GM21381 (cell line): Measurements from ENCODE around the gene CLIC3.

Experiments used
- ATAC-seq: cut with Tn5 transposase; IDR thresholded peaks from one replicate; pipeline ENCODE4 v1.9.1; 2021; ENCODE audit warnings: mild to moderate bottlenecking, moderate library complexity; ENCODE audit not compliant: unreplicated experiment

Gene CLIC3

DNA sequence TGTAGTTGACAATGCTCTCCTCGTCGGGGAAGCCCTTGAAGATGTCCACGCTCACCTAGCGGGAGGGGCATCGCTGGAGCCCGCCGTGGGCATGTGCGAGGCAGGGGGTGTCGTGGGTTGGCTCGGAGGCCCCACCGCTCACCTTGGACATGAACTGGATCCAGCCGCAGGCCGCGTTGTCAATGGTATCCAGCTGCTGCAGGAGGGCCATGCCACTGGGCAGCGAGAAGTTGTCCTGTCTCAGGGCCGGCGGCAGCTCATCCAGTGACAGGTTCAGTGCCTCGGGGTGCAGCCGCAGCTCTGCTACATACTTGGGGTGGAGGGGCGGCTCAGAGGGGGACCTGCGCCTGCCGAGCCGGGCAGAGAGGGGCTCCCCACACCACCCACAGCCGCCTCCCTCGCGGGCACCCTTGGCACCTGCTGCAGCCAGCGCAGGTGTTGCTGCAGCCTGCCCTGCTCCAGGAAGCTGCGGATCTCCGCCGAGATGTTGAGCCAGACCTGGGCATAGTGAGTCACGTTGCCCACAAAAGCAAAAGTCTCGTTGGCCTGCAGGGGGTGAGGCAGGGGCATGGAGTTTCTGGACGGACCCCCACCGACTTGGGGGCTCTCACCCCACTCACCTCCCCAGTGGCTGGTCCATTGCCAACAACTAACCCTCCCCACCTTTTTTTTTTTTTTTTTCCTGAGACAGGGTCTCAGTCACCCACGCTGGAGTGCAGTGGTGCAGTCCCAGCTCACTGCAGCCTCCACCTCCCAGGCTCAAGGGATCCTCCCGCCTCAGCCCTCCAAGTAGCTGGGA lies 22.6 kb upstream of the CLIC3 start:
- no peak for ATAC-seq

DNA sequence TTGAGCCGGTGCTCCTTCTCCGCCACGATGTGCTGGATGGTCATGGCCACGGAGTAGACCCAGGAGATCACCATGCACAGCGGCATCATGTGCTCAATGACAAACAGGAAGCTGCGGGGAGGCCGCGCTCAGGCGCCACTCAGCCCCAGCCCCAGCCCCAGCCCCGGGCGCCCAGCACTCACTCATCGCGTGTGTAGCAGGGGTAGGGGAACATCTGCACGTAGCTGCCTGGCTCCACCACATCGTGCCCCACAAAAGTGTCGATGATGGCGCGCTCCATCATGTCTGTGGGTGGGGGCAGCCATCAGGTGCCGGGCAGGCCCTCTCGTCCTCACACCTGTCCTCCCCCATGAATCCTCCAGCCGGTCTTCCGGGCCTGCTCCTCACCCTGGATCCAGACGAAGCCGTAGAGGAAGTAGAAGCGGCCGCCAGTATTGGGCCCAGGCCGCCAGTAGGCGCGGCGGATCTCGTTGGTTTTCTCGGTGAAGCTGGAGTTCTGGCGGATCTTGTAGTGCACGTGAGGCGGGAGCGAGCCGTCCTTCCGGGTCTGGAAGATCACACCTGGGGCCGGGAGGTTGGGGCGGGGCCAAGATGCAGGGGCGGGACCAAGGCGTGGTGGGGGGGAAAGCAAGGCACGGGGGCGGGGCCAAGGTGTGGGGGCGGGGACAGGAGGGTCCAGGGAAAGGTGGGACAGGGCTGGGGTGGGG lies 21.6 kb upstream of the CLIC3 start:
- ATAC-seq: no peak

DNA sequence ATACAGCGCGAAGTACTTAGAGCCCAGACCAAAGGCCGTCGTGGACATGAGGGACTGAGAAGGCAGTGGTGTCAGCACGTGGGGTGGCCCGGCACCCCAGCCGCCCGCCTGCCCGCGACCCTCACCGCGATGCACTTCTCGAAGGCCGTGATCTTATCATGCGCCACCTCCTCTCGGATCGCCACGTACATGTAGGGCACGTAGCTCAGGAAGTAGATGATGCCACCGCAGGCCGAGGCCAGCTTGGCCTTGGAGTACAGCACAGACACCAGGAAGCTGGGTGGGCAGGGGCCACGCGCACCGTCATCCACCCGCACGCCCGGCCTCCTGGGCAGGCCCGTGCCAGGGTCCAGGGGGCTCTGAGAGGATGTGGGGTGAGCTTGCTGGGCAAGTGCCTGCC lies 20.7 kb upstream of the CLIC3 start:
- no peak for ATAC-seq

DNA sequence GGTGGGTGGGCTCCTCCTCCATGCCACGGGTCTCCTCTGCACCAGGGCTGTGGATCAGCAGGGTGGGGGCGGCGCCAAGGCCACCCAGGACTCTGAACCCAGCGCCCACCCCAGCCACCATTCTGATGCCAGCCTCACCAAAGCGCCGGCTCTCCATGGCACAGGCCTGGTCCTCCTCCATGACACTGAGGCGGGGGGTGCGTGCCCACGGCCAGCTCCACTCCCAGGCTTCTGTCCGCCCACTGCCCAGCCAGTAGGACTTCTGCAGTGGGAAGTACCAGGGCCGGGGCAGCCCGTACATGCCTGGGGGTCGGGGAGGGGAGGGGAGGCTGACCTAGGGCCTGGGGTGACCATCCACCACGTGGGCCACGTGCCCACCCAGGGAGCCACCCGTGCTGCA lies 20.1 kb upstream of the CLIC3 start:
- ATAC-seq: no peak

DNA sequence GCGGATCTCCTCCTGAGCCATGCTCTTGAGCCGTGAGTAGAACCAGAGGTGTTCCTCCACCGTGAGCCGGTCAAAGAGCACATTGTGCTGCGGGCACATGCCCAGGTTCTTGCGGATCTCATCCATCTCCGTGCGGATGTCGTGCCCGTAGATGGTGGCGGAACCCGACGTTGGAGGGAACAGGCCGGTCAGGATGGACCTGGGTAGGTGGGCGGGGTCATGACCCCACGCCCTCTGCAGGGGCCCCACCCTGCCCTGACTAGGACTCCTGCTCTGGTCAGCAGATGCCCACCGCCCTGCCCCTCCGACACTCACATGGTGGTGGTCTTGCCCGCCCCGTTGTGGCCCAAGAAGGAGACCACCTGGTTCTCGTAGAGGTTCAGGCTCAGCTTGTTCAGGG lies 19.6 kb upstream of the CLIC3 start:
- ATAC-seq: no peak

DNA sequence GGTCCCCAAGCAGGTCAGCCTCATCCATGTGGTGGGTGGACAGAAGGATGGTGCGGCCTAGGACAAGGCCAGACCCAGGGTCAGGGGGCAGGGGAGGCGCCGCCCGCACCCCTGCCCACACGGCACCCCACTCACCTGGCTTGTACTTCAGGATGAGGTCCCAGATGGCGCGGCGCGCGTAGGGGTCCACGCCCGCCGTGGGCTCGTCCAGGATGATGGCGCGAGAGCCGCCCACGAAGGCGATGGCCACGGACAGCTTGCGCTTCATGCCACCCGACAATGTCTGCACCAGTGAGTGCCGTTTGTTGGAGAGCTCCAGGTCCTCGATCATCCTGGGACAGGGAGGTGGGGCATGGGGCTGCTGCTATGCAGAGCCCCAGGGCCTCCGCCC lies 19.2 kb upstream of the CLIC3 start:
- no peak for ATAC-seq

DNA sequence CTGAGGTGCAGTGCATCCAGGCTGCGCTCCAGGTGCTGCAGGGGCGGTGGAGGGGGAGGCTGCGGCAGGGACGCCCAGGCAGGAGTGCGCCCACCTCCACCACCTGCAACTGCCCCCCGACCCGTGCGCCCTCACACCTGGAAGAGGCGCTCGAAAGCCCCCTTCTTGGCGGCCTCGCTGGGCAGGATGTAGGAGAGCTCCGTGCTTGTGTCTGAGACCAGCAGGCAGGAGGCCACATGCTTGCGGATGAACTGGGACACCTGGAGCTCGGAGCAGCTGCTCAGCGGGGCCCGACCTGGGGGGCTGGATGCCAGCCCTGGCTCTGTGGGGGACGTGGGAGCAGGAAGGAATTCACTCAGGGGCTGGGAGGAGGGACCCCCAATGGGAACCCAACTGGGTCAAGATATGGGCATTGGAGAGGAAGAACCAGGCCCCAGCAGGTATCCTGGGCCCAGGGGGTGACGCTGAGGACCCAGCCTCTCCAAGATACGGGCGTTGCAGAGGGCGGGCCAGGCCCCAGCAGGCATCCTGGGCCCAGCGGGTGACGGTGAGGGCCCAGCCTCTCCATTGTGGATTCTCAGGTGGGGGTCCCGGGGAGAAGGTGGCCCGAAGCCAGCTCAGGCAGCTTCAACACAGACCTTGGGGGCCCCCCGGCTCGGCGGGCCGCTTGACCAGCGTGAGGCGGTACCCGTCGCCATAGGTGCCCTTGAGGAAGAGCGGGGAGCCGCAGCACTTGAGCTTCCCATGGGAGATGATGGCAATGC lies 18.6 kb upstream of the CLIC3 start:
- ATAC-seq: no peak

DNA sequence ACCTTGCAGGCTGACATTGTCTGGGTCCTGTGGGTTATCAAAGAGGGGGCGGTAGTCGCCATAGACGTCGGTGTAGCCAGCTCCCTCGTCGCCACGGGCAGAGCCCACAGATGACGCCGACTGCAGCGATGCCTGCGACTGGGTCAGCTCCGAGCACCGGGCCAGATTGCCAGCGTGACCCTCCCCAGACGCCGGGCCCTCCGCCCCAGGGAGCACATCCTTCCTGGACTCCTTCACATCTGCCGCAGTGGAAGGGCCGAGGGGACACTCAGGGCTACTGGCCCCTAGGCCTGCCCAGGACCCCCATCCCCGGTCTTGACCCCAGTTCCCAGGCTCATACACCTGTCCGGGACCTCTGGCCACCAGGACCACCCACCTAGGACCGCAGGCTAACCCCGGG lies 17.8 kb upstream of the CLIC3 start:
- no peak for ATAC-seq

DNA sequence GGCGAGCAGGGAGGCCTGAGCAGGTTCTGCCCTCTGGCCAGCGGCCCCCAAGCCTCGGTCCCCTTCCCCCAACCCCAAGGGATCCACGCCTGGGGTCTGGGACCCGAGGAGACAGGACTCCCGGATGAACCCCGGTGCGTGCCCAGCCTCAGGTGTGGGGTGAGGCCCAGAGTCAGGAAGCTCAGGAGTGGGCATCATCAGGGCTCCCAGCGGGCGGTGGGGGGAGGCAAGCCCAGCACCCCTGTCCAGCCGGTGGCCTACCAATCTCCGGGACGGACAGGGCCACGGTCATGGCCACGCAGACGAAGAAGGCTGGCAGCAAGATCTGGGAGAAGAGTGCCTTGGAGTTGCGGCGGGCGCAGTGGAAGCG lies 17.2 kb upstream of the CLIC3 start:
- no peak for ATAC-seq

DNA sequence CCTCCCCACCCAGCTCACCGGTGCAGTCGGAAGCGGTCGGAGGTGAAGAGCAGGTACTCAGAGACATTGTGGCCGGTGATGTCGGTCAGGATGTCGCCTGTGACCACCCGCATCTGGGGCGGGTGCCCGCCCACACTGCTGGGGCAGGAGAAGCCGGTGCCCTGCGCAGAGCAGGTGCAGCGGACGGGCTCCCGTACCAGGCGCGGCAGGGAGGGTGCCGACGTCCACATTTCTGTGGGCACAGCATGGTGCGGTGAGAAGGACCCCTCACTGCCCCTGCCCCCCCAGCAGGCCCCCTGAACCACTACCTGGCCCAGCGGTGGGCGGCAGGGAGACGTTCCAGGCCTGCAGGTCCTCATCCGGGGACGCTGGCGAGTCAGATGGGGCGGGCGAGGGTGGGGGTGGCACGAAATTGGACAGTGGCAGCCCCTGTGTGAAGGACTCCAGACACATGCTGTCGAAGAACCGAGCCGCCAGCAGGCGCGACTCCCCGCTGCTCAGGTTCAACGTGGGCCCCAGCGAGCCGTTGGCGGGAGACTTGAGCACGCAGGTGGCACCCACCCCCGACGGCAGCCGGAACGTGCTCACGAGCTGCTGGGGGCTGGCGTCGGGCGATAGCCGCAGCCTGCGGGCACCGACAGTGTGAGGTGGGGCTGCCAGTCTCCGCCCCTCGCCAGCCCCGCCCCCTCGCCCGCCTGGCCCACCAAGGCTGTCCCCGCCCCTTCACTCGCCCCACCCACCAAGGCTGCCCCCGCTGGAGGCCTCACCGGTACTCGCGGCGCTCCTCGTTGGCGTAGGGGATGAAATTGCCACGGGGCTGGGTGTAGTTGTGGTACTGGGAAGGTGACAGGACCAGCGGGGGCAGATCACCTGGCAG lies 16.6 kb upstream of the CLIC3 start:
- ATAC-seq: no peak

DNA sequence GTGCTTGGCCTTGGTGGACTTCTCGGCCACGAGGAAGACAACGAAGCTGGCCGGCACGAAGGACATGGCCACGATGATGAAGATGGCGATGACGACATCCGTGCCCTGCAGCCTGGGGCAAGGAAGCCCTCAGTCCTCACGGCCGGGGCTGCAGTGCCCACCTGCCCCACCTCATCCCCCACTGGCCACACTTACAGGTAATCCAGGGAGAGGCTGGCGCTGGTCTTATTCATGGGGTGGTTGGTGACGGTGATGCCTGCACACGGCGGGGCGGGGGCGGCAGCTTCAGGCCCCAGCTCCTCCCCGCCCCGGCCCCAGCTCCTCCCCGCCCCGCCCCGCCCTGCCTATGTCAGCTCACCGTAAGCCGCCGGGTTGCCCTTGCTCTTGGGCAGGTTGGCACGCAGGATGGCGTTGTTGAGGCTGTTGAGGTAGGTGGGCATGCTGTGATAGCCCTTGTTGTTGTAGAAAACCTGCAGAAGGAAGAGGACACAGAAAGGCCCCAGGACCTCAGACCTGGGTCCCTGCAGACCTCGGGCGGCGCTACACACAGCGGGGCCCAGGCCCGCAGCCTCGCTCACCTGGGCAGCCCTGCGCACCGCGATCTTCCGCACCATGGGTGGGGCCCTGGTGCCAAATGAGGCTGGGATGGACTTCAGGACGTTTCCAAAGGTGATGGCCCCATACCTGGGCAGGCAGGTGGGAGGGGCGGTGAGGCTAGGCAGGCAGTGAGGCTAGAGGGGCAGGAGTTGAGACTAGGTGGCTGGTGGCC lies 15.7 kb upstream of the CLIC3 start:
- ATAC-seq: no peak

DNA sequence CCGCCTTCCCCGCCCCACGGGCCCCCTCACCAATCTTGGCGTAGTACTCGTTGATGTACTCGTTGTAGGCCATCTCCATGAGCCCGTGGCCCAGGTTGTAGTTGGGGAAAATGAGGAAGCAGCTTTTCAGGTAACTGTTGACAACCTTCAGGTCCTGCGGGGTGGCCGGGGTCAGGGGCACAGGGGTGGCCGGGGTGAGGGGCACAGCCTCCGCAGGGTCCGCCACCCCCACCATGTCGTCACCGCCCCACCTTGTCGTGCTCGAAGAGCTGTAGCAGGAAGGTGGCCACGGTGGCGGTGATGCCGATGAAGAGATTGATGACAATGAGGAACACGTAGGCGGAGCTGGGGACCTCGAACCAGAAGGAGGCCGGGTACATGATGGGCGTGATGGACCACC lies 14.8 kb upstream of the CLIC3 start:
- no peak for ATAC-seq

DNA sequence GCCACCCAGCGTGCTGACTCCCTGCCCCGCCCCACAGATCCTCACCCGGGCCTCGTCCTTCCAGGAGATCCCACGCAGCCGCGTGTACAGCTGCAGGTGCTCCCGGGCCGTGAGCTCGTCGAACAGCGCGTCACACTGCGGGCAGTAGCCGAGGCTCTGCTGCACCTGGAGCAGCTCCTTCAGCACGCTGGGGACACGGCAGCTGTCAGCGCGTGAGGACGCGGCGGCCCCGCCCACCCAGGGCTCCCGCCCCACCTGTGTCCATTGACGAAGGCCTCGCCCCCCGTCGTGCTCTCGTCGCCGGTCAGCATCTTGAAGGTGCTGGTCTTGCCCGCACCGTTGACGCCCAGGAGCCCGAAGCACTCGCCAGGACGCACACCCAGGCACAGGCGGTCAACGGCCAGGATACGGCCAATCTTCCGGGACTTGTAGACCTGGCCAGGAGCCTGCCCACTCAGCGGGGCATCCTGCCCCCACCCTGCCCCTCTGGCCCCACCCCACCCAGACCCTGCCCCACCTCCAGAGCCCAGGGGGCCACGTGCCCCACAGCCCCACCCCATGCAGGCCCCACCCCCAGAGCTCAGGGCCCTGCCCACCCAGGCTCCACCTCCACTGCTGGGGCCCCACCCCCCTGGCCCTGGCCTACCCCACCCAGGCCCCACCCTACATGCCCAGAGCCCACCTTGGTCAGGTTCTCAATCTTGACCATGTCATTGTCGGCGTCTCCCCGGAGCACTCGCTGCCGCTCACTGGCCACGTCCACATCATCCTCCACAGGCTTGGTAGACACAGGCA lies 13.8 kb upstream of the CLIC3 start:
- ATAC-seq: no peak

DNA sequence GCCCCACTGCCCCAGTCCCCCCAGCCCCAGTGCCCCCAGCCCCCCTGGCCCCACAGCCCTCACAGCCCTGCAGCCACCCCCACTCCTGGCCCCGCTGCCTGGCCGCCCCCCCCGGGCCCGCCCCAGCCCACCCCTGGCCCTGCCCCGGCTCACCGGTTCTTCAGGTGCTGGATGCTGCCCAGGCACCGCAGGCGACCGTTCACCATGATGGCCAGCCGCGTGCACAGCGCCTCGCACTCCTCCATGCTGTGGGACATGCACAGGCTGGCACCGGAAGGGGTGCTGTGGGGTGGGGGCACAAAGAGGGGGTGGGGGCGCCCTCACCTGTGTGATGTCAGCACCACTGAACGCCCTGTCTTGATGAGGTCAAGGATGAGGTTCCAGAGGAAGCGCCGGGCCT lies 12.8 kb upstream of the CLIC3 start:
- ATAC-seq: no peak

DNA sequence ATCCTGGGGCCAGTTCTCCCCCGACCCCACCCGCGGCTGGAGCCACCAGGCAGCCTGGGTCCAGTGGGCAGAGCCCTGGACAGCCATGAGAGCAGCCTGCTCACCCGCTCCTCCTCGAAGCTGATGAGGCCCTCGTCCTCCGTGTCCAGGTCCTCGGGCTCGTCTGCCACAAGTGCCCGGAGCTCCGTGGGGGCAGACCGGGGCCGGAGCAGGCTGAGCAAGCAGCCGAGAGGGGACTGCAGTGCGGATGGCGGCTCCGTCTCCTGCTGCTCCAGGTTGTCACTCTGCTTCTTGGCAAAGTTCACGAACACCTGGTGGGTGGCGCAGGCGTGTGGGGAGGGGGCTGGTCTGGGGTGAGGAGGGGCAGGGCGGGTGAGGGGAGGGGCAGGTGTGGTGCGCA lies 11.9 kb upstream of the CLIC3 start:
- ATAC-seq: no peak

DNA sequence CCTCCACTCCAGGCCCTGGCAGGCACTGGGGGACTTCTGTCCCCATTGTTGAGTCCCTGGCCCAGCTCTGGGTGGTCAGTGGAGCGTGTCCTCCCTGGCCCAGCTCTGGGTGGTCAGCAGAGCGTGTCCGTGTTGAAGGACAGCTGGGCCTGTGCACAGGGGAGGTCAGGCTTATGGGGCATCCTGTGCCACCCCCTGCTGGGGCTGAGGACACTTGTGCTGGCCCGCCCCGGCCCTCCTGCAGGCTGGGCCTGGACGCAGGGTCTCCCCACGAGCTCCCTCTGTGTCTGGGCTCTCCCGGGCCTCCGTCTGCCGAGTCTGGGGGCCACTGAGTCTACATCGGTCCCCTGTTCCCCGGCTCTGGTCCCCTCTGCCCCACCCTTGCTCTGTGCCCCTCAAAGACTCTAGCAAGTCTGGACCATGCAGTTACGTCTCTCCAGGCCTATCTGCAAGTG lies 11.5 kb upstream of the CLIC3 start:
- no peak for ATAC-seq

DNA sequence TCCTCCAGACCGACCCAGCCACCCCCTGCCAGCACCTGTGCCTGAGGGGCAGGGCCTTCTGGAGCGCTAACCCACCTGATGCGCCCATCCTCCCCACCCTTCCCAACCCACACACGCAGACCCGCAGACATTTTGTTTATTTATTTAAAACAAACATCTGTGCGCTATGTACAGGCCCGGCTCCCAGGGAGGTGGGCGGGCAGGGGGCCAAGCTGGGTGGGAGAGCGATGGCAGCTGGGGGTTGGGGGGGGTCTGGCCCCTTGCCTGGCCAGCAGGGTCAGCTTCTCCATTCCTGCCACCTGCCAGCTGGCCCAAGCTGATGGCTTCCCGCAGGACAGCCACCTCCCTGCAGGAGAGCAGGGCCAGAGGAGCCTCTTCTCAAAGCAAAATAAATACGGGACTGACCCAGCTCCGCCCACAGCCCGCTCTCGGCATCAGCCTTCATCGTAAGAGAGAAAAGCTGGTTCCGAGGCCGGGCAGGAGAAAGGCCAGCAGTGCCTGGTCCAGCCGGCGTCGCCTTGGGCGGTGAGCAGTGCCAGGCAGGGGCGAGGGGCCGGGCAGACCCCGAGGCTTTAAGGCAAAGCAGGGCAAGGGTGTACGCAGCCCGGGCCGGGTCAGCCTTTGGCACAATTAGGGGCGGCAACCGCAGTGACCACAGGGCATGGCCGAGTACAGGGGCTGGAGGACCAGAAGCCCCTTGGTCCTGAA lies 10.9 kb upstream of the CLIC3 start:
- ATAC-seq: no peak

DNA sequence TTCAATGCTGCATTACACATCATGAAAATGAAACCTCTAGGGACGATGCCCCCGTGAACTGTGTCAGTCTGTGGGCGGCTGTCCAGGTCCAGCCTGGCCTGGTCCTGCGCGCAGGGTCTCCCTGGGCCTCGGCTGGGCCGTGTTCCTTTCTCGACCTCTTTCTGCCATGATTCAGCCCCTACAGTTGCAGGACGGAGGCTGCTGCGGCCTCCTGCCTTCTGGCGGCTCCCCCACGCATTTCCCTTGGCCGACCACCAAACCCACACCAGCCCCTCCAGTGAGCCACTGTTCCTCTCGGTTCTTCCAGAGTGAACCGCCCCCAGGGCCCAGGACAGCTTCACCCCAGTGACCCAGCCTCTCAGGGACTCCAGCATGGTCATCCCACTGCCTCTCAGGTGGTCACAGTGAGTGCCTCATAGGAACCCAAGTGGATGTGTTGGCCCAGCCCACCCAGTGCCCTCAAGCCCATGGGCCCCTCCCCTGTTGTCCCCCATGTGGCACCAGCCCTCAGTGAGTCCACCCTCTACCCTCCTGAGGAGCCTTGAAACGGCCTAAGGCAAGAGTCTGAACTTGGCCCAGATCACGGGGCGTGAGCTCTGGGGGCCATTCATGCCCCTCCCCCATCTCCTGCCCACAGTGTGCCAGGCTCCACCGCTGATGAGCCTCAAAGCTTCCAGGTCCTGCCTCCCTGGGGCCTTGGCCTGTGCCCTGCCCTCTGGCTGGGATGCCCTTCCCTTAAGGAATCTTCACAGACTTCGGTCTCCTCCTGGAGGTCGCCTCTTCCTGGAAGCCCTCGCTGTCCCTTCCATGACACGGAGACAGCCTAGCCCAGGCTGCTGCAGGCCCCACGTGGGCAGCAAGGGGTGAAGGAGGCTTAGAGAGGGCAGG lies 10.0 kb upstream of the CLIC3 start:
- no peak for ATAC-seq
